SK-N-SH treated with all-trans-retinoic acid at 6 μM for 48 hours (cell line): Measurements from ENCODE around the gene ANAPC5.
A peak's percentile ranks its signal among the peaks of the same experiment; 100 is the strongest.

Experiments
- ATAC-seq: fragments of 200-7000 bp; cut with Tn5 transposase; 3 replicates; pipeline ENCODE4 v1.9.1; 2020; ENCODE audit warnings: mild to moderate bottlenecking, moderate library complexity
- BACH2 ChIP-seq: fragments of 250-450 bp; sonication (Bioruptor Pico); IDR thresholded peaks from 2 replicates; pipeline ENCODE4 v1.9.0; 2021; ENCODE audit warnings: mild to moderate bottlenecking, borderline replicate concordance
- CSDC2 ChIP-seq: fragments of 250-450 bp; sonication (Bioruptor Pico); IDR thresholded peaks from 2 replicates; pipeline ENCODE4 v1.5.0; 2020; ENCODE audit warnings: mild to moderate bottlenecking, moderate library complexity
- GLIS3 ChIP-seq: fragments of 250-450 bp; sonication (Bioruptor Pico); IDR thresholded peaks from 2 replicates; pipeline ENCODE4 v1.5.0; 2020; ENCODE audit warnings: mild to moderate bottlenecking, moderate library complexity
- ISL1 ChIP-seq: fragments of 250-450 bp; sonication (Bioruptor Pico); IDR thresholded peaks from 2 replicates; pipeline ENCODE4 v2.1.2; 2022; ENCODE audit warnings: mild to moderate bottlenecking, moderate library complexity
- POU6F1 ChIP-seq: fragments of 250-450 bp; sonication (Bioruptor Pico); IDR thresholded peaks from 2 replicates; pipeline ENCODE4 v1.8.0; 2021; ENCODE audit warnings: low read depth, mild to moderate bottlenecking, moderate library complexity, borderline replicate concordance
- PPARA ChIP-seq: fragments of 250-450 bp; sonication (Bioruptor Pico); IDR thresholded peaks from 2 replicates; pipeline ENCODE4 v1.5.0; 2020; ENCODE audit warnings: mild to moderate bottlenecking, borderline replicate concordance
- SNAI2 ChIP-seq: fragments of 250-450 bp; sonication (Bioruptor Pico); IDR thresholded peaks from 2 replicates; pipeline ENCODE4 v1.5.0; 2020; ENCODE audit warnings: mild to moderate bottlenecking, moderate library complexity
- TCF4 ChIP-seq: fragments of 250-450 bp; sonication (Bioruptor Pico); IDR thresholded peaks from 2 replicates; pipeline ENCODE4 v1.8.0; 2021; ENCODE audit warnings: mild to moderate bottlenecking, moderate library complexity, borderline replicate concordance
- ZC3H10 ChIP-seq: fragments of 250-450 bp; sonication (Bioruptor Pico); IDR thresholded peaks from 2 replicates; pipeline ENCODE4 v1.5.1; 2021; ENCODE audit warnings: mild to moderate bottlenecking, moderate library complexity
- ZFP3 ChIP-seq: fragments of 250-450 bp; sonication (Bioruptor Pico); IDR thresholded peaks from 2 replicates; pipeline ENCODE4 v1.5.0; 2020; ENCODE audit warnings: mild to moderate bottlenecking, moderate library complexity
- ZNF70 ChIP-seq: fragments of 450-650 bp; formaldehyde crosslinking; IDR thresholded peaks from 2 replicates; pipeline ENCODE4 v1.5.0; 2020; ENCODE audit warnings: mild to moderate bottlenecking, moderate library complexity
- ZNF8 ChIP-seq: fragments of 450-650 bp; formaldehyde crosslinking; IDR thresholded peaks from 2 replicates; pipeline ENCODE4 v1.5.0; 2020; ENCODE audit warnings: mild to moderate bottlenecking, moderate library complexity
- TF ChIP-seq, protein P1 (sequence below): fragments of 250-450 bp; sonication (Bioruptor Pico); IDR thresholded peaks from 2 replicates; pipeline ENCODE4 v1.5.1; 2021; ENCODE audit warnings: mild to moderate bottlenecking, moderate library complexity
- TF ChIP-seq, protein P2 (sequence below): fragments of 250-450 bp; sonication (Bioruptor Pico); IDR thresholded peaks from 2 replicates; pipeline ENCODE4 v1.5.1; 2020; ENCODE audit warnings: low read depth, mild to moderate bottlenecking, moderate library complexity
- TF ChIP-seq, protein P3 (sequence below): fragments of 250-450 bp; sonication (Bioruptor Pico); IDR thresholded peaks from 2 replicates; pipeline ENCODE4 v1.5.0; 2020; ENCODE audit warnings: mild to moderate bottlenecking, moderate library complexity
- TF ChIP-seq, protein P4 (sequence below): fragments of 250-450 bp; sonication (Bioruptor Pico); IDR thresholded peaks from 2 replicates; pipeline ENCODE4 v1.8.0; 2020; ENCODE audit warnings: mild to moderate bottlenecking, moderate library complexity, borderline replicate concordance

The ANAPC5 gene

DNA sequence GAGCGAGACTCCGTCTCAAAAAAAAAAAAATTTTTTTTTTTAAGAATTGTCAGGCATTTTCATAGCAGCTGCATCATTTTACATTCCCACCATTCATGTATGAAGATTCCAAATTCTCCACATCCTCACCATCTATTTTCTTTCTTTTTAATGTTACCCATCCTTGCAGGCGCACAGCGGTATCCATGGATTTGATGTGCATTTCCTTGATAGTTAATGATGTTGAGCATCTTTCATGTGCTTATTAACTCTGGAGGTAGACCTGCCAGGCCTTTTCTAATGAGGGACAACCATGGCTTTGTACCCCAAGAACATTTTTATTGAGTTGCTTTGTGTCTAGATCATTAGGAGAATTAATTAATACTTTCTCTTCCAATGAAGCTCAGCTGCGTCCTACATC lies 46.1 kb upstream of the ANAPC5 start:
- TF ChIP-seq, protein P1, sequence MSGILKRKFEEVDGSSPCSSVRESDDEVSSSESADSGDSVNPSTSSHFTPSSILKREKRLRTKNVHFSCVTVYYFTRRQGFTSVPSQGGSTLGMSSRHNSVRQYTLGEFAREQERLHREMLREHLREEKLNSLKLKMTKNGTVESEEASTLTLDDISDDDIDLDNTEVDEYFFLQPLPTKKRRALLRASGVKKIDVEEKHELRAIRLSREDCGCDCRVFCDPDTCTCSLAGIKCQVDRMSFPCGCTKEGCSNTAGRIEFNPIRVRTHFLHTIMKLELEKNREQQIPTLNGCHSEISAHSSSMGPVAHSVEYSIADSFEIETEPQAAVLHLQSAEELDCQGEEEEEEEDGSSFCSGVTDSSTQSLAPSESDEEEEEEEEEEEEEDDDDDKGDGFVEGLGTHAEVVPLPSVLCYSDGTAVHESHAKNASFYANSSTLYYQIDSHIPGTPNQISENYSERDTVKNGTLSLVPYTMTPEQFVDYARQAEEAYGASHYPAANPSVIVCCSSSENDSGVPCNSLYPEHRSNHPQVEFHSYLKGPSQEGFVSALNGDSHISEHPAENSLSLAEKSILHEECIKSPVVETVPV (CRISPR knock-in tag): no peak
- no peak for TF ChIP-seq GLIS3 (CRISPR knock-in tag)
- TF ChIP-seq, protein P2, sequence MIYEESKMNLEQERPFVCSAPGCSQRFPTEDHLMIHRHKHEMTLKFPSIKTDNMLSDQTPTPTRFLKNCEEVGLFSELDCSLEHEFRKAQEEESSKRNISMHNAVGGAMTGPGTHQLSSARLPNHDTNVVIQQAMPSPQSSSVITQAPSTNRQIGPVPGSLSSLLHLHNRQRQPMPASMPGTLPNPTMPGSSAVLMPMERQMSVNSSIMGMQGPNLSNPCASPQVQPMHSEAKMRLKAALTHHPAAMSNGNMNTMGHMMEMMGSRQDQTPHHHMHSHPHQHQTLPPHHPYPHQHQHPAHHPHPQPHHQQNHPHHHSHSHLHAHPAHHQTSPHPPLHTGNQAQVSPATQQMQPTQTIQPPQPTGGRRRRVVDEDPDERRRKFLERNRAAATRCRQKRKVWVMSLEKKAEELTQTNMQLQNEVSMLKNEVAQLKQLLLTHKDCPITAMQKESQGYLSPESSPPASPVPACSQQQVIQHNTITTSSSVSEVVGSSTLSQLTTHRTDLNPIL (CRISPR knock-in tag): no peak
- TF ChIP-seq CSDC2 (CRISPR knock-in tag): no peak
- no peak for TF ChIP-seq SNAI2 (CRISPR knock-in tag)
- TF ChIP-seq, all 23 proteins: peak for 0
- ATAC-seq: no peak

DNA sequence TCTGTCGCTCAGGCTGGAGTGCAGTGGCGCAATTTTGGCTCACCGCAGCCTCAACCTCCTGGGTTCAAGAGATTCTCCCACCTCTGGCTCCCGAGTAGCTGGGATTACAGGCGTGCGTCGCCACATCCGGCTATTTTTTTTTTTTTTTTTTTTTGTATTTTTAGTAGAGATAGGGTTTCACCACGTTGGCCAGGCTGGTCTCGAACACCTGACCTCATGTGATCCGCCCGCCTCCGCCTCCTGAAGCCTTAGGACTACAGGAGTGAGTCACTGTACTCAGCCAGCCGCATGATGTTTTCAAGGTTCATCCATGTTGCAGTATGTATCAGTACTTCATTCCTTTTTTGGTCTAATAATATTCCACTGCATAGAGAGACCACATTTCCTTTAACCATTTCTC lies 45.3 kb upstream of the ANAPC5 start:
- TF ChIP-seq ZNF8 (no peak), POU6F1 (CRISPR knock-in tag) (no peak)
- no peak for ATAC-seq

- TF ChIP-seq ZC3H10 (CRISPR knock-in tag): no peak
- TF ChIP-seq, protein P2 (CRISPR knock-in tag): 0 out of 2 replicates have a peak, but pooled peaks have one; percentile 0
- TF ChIP-seq, all 23 proteins: peak for 1
- ATAC-seq: peak; percentile 57
These were observed 40.1 kb upstream of the ANAPC5 start for GRCh38 chr12:121392325-121392716.

DNA sequence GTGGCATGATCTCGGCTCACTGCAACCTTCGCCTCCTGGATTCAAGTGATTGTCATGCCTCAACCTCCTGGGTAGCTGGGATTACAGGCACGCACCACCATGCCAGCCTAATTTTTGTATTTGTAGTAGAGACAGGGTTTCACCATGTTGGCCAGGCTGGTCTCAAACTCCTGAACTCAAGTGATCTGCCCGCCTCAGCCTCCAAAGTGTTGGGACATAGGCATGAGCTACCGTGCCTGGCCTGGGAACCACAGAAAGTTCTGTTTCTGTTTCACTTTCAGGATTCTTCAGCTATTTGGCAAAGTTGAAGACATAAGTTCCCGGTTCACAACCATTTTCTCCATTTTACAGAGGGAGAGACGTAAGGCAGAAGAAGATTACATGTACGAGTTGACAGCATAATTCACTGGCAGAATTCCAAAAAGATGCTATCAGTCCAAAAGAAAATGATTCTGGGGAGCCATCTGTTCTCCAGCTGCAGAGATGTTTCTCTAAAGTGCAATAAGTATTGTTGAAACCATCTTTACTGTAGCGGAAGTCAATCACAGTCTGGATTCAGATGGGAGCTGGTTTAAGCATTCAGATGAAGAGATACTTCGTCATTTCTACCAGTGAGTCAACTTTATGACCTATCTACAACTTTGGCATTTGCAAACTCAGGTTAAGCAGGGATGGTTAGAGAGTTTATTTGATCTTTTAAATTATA lies 39.6 kb upstream of the ANAPC5 start:
- peak; percentile 87 for ATAC-seq

More for the DNA sequence above, 39.6 kb upstream of the ANAPC5 start:
- TF ChIP-seq, protein P2 (CRISPR knock-in tag): 0 out of 2 replicates have a peak, but pooled peaks have one; percentile 9
- TF ChIP-seq, protein P1 (CRISPR knock-in tag): 0 out of 2 replicates have a peak, but pooled peaks have one; percentile 32
- TF ChIP-seq ZFP3: peak; percentile 57; the same call in 1 of the 2 replicates
- peak; percentile 78; the same call in 1 of the 2 replicates for TF ChIP-seq SNAI2 (CRISPR knock-in tag)
- TF ChIP-seq, protein P3, sequence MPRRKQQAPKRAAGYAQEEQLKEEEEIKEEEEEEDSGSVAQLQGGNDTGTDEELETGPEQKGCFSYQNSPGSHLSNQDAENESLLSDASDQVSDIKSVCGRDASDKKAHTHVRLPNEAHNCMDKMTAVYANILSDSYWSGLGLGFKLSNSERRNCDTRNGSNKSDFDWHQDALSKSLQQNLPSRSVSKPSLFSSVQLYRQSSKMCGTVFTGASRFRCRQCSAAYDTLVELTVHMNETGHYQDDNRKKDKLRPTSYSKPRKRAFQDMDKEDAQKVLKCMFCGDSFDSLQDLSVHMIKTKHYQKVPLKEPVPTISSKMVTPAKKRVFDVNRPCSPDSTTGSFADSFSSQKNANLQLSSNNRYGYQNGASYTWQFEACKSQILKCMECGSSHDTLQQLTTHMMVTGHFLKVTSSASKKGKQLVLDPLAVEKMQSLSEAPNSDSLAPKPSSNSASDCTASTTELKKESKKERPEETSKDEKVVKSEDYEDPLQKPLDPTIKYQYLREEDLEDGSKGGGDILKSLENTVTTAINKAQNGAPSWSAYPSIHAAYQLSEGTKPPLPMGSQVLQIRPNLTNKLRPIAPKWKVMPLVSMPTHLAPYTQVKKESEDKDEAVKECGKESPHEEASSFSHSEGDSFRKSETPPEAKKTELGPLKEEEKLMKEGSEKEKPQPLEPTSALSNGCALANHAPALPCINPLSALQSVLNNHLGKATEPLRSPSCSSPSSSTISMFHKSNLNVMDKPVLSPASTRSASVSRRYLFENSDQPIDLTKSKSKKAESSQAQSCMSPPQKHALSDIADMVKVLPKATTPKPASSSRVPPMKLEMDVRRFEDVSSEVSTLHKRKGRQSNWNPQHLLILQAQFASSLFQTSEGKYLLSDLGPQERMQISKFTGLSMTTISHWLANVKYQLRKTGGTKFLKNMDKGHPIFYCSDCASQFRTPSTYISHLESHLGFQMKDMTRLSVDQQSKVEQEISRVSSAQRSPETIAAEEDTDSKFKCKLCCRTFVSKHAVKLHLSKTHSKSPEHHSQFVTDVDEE: peak; percentile 79; the same call in 1 of the 2 replicates
- TF ChIP-seq ISL1: peak; percentile 92
- TF ChIP-seq, protein P4, sequence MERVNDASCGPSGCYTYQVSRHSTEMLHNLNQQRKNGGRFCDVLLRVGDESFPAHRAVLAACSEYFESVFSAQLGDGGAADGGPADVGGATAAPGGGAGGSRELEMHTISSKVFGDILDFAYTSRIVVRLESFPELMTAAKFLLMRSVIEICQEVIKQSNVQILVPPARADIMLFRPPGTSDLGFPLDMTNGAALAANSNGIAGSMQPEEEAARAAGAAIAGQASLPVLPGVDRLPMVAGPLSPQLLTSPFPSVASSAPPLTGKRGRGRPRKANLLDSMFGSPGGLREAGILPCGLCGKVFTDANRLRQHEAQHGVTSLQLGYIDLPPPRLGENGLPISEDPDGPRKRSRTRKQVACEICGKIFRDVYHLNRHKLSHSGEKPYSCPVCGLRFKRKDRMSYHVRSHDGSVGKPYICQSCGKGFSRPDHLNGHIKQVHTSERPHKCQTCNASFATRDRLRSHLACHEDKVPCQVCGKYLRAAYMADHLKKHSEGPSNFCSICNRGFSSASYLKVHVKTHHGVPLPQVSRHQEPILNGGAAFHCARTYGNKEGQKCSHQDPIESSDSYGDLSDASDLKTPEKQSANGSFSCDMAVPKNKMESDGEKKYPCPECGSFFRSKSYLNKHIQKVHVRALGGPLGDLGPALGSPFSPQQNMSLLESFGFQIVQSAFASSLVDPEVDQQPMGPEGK (CRISPR knock-in tag): no peak
- 0 out of 2 replicates have a peak, but pooled peaks have one; percentile 14 for TF ChIP-seq CSDC2 (CRISPR knock-in tag)
- TF ChIP-seq PPARA (CRISPR knock-in tag): no peak
- 0 out of 2 replicates have a peak, but pooled peaks have one; percentile 23 for TF ChIP-seq ZNF70
- peak; percentile 99 for TF ChIP-seq TCF4 (CRISPR knock-in tag)
- no peak for TF ChIP-seq BACH2 (CRISPR knock-in tag)
- 0 out of 2 replicates have a peak, but pooled peaks have one; percentile 24 for TF ChIP-seq GLIS3 (CRISPR knock-in tag)
